Measurements from ENCODE around the gene NCDN.

NCDN gene

GRCh38 chr1:35603468-35603867 lies 45.9 kb downstream of the NCDN start:
- Histone ChIP-seq H3K4me3 (ENCODE audit: low read depth, low read length) (no peak overlapping the region), H3K9me3 (ENCODE audit: control insufficient read depth, insufficient read depth, low read length) (no peaks in the 10 kb centered on the region), H3K36me3 (ENCODE audit: control insufficient read depth, insufficient read depth, low read length) (peaks cover 16% of the 10 kb centered on the region), H3K4me1 (ENCODE audit: control insufficient read depth, insufficient read depth, low read length) (no peaks in the 10 kb centered on the region), H3K27me3 (ENCODE audit: control insufficient read depth, insufficient read depth, low read length) (no peaks in the 10 kb centered on the region), H3K9ac (ENCODE audit: low read depth, low read length) (no peak overlapping the region)

GRCh38 chr1:35603941-35604340 lies 46.3 kb downstream of the NCDN start:
- Histone ChIP-seq H3K4me3 (ENCODE audit: low read depth, low read length) (no peak overlapping the region), H3K9me3 (ENCODE audit: control insufficient read depth, insufficient read depth, low read length) (no peaks in the 10 kb centered on the region), H3K4me1 (ENCODE audit: control insufficient read depth, insufficient read depth, low read length) (no peaks in the 10 kb centered on the region), H3K27me3 (ENCODE audit: control insufficient read depth, insufficient read depth, low read length) (no peaks in the 10 kb centered on the region), H3K9ac (ENCODE audit: low read depth, low read length) (no peak overlapping the region), H3K36me3 (ENCODE audit: control insufficient read depth, insufficient read depth, low read length) (peaks cover 19% of the 10 kb centered on the region)

- peaks cover 23% of the 10 kb centered on the region for H3K36me3 ChIP-seq (ENCODE audit: control insufficient read depth, insufficient read depth, low read length)
Measured at GRCh38 chr1:35605071-35605866, 47.7 kb downstream of the NCDN start.

DNA sequence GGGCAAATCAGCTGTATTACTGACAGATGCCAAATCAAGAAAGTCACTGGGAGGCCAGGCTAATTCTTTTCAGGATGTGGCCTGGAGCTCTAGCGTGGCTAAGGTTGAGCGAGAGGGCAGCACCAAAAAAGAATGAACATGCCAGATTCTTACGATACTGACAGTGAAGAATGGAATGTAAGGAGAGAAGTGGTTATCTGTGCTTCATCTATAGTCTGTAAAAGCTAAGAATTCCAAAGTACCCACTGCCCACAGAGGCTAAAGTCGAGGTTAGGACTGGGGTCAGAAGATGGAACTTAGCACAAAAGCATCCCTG lies 48.2 kb downstream of the NCDN start:
- no peak overlapping the region for H3K4me3 ChIP-seq (ENCODE audit: low read depth, low read length)
- H3K36me3 ChIP-seq (ENCODE audit: control insufficient read depth, insufficient read depth, low read length): peaks cover 23% of the 10 kb centered on the region
- H3K27me3 ChIP-seq (ENCODE audit: control insufficient read depth, insufficient read depth, low read length): no peaks in the 10 kb centered on the region
- H3K4me1 ChIP-seq (ENCODE audit: control insufficient read depth, insufficient read depth, low read length): no peaks in the 10 kb centered on the region
- H3K9me3 ChIP-seq (ENCODE audit: control insufficient read depth, insufficient read depth, low read length): no peaks in the 10 kb centered on the region
- H3K9ac ChIP-seq (ENCODE audit: low read depth, low read length): no peak overlapping the region

More at GRCh38 chr1:35605071-35605866, 47.7 kb downstream of the NCDN start:
- Histone ChIP-seq H3K4me1 (ENCODE audit: control insufficient read depth, insufficient read depth, low read length) (no peaks in the 10 kb centered on the region), H3K9me3 (ENCODE audit: control insufficient read depth, insufficient read depth, low read length) (no peaks in the 10 kb centered on the region), H3K4me3 (ENCODE audit: low read depth, low read length) (no peak overlapping the region), H3K27me3 (ENCODE audit: control insufficient read depth, insufficient read depth, low read length) (no peaks in the 10 kb centered on the region), H3K9ac (ENCODE audit: low read depth, low read length) (no peak overlapping the region)

GRCh38 chr1:35611655-35612054 lies 54.1 kb downstream of the NCDN start:
- peaks cover 16% of the 10 kb centered on the region for H3K36me3 ChIP-seq (ENCODE audit: control insufficient read depth, insufficient read depth, low read length)
- no peaks in the 10 kb centered on the region for H3K27me3 ChIP-seq (ENCODE audit: control insufficient read depth, insufficient read depth, low read length)
- H3K9ac ChIP-seq (ENCODE audit: low read depth, low read length): no peak overlapping the region
- H3K9me3 ChIP-seq (ENCODE audit: control insufficient read depth, insufficient read depth, low read length): no peaks in the 10 kb centered on the region
- no peak overlapping the region for H3K4me3 ChIP-seq (ENCODE audit: low read depth, low read length)
- H3K4me1 ChIP-seq (ENCODE audit: control insufficient read depth, insufficient read depth, low read length): no peaks in the 10 kb centered on the region

GRCh38 chr1:35615440-35615839 lies 57.8 kb downstream of the NCDN start:
- peaks cover 8% of the 10 kb centered on the region for H3K36me3 ChIP-seq (ENCODE audit: control insufficient read depth, insufficient read depth, low read length)

More at GRCh38 chr1:35615440-35615839, 57.8 kb downstream of the NCDN start:
- Histone ChIP-seq H3K4me1 (ENCODE audit: control insufficient read depth, insufficient read depth, low read length) (no peaks in the 10 kb centered on the region), H3K9me3 (ENCODE audit: control insufficient read depth, insufficient read depth, low read length) (no peaks in the 10 kb centered on the region), H3K27me3 (ENCODE audit: control insufficient read depth, insufficient read depth, low read length) (no peaks in the 10 kb centered on the region), H3K9ac (ENCODE audit: low read depth, low read length) (no peak overlapping the region), H3K4me3 (ENCODE audit: low read depth, low read length) (no peak overlapping the region)

Measured in iPS-15b (cell line).